ENCODE data around the gene S100A1.

S100A1 gene

GRCh38 chr1:153646672-153647345 is 18.6 kb downstream of the S100A1 start:
- no peak overlapping the region for H3K4me3 ChIP-seq (ENCODE audit: low read depth, low read length)
- no peak for DNase-seq (ENCODE audit: low read depth)
- TF ChIP-seq, protein P1, sequence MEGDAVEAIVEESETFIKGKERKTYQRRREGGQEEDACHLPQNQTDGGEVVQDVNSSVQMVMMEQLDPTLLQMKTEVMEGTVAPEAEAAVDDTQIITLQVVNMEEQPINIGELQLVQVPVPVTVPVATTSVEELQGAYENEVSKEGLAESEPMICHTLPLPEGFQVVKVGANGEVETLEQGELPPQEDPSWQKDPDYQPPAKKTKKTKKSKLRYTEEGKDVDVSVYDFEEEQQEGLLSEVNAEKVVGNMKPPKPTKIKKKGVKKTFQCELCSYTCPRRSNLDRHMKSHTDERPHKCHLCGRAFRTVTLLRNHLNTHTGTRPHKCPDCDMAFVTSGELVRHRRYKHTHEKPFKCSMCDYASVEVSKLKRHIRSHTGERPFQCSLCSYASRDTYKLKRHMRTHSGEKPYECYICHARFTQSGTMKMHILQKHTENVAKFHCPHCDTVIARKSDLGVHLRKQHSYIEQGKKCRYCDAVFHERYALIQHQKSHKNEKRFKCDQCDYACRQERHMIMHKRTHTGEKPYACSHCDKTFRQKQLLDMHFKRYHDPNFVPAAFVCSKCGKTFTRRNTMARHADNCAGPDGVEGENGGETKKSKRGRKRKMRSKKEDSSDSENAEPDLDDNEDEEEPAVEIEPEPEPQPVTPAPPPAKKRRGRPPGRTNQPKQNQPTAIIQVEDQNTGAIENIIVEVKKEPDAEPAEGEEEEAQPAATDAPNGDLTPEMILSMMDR (conservative IDR thresholded peaks at IDR 0.05; ENCODE audit: low read depth, low read length), result no peak

- no peak overlapping the region for H3K4me3 ChIP-seq (ENCODE audit: low read depth, low read length)
- TF ChIP-seq, protein P1 (conservative IDR thresholded peaks at IDR 0.05; ENCODE audit: low read depth, low read length), result no peak
- no peak for DNase-seq (ENCODE audit: low read depth)
Measured at GRCh38 chr1:153647346-153647714, 19.1 kb downstream of the S100A1 start.

DNA sequence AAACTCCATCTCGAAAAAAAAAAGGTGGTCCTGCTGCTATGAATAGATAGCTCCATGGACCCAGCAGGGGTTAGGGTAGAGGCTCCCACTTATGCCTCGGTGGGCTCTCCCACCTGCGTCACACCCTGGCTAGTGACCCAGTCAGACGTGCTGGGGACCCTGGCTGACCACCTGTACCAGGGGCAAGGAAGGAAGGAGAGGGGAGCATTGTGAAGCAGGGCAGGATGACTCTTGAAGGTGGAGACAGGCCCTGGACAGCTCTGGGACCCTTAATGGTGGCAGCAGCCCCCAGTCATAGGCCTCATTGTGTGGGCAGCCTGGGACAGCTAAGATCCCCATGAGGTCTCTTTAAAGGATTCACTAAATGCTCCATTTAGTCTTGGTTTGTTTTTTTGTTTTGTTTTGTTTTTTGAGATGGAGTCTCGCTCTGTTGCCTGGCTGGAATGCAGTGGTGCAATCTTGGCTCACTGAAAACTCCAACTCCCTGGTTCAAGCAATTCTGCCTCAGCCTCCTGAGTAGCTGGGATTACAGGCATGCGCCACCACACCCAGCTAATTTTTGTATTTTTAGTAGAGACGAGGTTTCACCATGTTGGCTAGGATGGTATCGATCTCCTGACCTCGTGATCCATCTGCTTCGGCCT is 19.9 kb downstream of the S100A1 start:
- DNase-seq (ENCODE audit: low read depth), result no peak
- H3K4me3 ChIP-seq (ENCODE audit: low read depth, low read length), result no peak overlapping the region
- TF ChIP-seq, protein P1 (conservative IDR thresholded peaks at IDR 0.05; ENCODE audit: low read depth, low read length), result no peak

DNA sequence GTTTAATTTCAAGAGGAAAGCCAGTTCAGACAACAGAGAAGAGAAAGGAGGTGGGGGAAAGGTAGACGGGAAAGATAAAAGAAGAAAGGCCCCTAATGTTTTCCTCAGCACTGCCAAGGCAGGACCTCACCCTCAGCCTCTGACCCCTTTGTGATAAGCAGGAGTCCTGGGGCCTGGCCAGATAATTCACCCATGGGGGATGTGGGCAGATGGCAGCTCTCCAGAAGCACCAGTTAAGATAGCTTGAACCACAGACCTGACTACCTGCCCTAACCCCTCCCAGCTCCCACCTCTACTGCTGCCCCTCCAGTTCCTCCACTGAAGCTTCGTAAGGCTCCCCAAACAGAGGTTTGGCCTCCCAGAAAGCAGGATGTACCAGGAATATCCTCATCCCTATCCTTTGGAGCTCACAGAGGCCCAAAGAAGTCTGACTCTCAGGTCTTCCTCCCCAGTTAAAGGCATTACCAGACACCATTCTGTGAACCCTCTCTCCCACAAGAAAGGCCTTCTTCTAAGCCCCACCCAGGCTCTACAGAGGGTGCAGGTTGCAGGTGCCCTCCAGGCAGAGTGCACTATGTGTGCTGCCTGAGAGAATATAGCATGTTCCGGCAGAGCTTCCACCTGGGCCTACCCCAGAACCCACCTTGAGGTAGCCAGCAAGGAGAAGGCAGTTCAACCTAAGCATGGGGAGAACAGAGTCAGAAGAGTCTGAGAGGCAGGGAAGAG is 21.1 kb downstream of the S100A1 start:
- no peak overlapping the region for H3K4me3 ChIP-seq (ENCODE audit: low read depth, low read length)
- TF ChIP-seq, protein P1 (conservative IDR thresholded peaks at IDR 0.05; ENCODE audit: low read depth, low read length), result no peak
- no peak for DNase-seq (ENCODE audit: low read depth)

DNA sequence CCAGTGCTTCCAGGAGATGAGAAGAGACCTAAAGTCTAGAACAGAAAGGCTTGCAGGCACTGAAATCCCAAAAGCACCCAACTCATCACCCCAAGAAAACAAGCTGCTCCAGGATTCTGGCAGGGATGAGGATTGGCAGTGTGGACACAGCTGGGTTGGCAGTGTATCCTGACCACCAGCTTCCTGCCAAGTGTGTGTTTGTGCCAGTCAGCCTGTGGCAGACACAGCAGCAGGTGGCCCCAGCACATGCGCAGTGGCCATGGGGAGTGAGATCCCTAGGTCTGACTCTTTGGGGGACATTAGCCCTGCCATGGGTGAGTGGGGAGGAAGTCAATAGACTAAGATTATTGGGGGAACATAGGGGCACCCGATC is 21.6 kb downstream of the S100A1 start:
- no peak for DNase-seq (ENCODE audit: low read depth)
- TF ChIP-seq, protein P1 (conservative IDR thresholded peaks at IDR 0.05; ENCODE audit: low read depth, low read length), result no peak
- H3K4me3 ChIP-seq (ENCODE audit: low read depth, low read length), result no peak overlapping the region

- TF ChIP-seq, protein P1 (conservative IDR thresholded peaks at IDR 0.05; ENCODE audit: low read depth, low read length), result no peak
- H3K4me3 ChIP-seq (ENCODE audit: low read depth, low read length), result no peak overlapping the region
- DNase-seq (ENCODE audit: low read depth), result no peak
Measured at GRCh38 chr1:153651771-153652170, 23.5 kb downstream of the S100A1 start.

Measured in choroid plexus epithelial cell (primary cell).